Measurements from ENCODE around the gene SORCS2.

The SORCS2 gene

GRCh38 chr4:7755561-7755960 lies 563.2 kb downstream of the SORCS2 start:
- no peak for DNase-seq (ENCODE audit: low read depth)
- no peak for TF ChIP-seq CTCF (conservative IDR thresholded peaks at IDR 0.05; ENCODE audit: low read depth, low read length)
- peak overlapping the region; percentile 18 for H3K4me3 ChIP-seq (ENCODE audit: low read depth, low read length)

DNA sequence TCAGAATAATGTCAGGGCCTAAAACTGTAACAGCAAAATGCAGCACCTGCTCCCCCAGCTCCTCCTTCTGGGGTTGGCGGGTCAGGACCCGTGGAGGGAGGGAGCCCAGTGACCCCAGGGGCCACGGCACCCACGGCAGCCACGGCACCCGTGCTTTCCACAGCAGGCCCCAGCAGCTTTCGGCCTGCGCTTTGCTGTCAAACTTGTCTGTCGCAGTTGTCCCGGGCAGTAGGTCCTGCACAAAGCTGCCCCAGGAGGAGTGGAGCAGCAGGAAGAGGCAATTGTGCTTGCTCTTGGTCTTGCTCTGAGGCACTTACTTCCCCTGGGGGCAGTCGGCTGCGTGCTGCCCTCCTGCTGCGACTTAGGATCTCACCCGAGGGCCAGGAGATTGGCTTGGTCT lies 563.7 kb downstream of the SORCS2 start:
- no peak overlapping the region for H3K4me3 ChIP-seq (ENCODE audit: low read depth, low read length)
- TF ChIP-seq CTCF (conservative IDR thresholded peaks at IDR 0.05; ENCODE audit: low read depth, low read length): no peak
- no peak for DNase-seq (ENCODE audit: low read depth)

- H3K4me3 ChIP-seq (ENCODE audit: low read depth, low read length): no peak overlapping the region
- no peak for TF ChIP-seq CTCF (conservative IDR thresholded peaks at IDR 0.05; ENCODE audit: low read depth, low read length)
- no peak for DNase-seq (ENCODE audit: low read depth)
Observed at GRCh38 chr4:7756561-7757355, 564.4 kb downstream of the SORCS2 start.

- DNase-seq (ENCODE audit: low read depth): no peak
- no peak overlapping the region for H3K4me3 ChIP-seq (ENCODE audit: low read depth, low read length)
- no peak for TF ChIP-seq CTCF (conservative IDR thresholded peaks at IDR 0.05; ENCODE audit: low read depth, low read length)
Observed at GRCh38 chr4:7757501-7758471, 565.4 kb downstream of the SORCS2 start.

- no peak overlapping the region for H3K4me3 ChIP-seq (ENCODE audit: low read depth, low read length)
- no peak for DNase-seq (ENCODE audit: low read depth)
Observed at GRCh38 chr4:7758476-7758875, 566.1 kb downstream of the SORCS2 start.

GRCh38 chr4:7759216-7759615 lies 566.9 kb downstream of the SORCS2 start:
- no peak for DNase-seq (ENCODE audit: low read depth)
- no peak overlapping the region for H3K4me3 ChIP-seq (ENCODE audit: low read depth, low read length)
- no peak for TF ChIP-seq CTCF (conservative IDR thresholded peaks at IDR 0.05; ENCODE audit: low read depth, low read length)

More at GRCh38 chr4:7758476-7758875, 566.1 kb downstream of the SORCS2 start:
- TF ChIP-seq CTCF (conservative IDR thresholded peaks at IDR 0.05; ENCODE audit: low read depth, low read length): no peak

Measured in choroid plexus epithelial cell (primary cell).